GM12878 (cell line): ENCODE measurements around the gene DAB2IP. TPM values are rescaled to one million over a fixed set of nuclear protein-coding genes. Genes with fewer than 3 reads are reported as not detected.

ENCODE experiments used
- ATAC-seq: fragments of 200-7000 bp; cut with Tn5 transposase; 3 replicates; pipeline ENCODE4 v1.9.1; 2020; ENCODE audit warnings: mild to moderate bottlenecking, moderate library complexity
- BruUV-seq: library from RNA; stranded (reverse); fragments of 400-500 nt; replicated peaks from 2 replicates; lab custom pipeline; 2021; lab: Mats Ljungman, UMichigan
- CTCF ChIA-PET: fragments of 300-600 bp; sonication (Branson Sonifier 250); formaldehyde crosslinking; extraction: SDS; loops from one replicate; lab custom pipeline; 2021; ENCODE audit warnings: inconsistent platforms; lab: Yijun Ruan, JAX
- POLR2A ChIA-PET: fragments of 350-600 bp; formaldehyde crosslinking; extraction: SDS; loops from one replicate; lab custom pipeline; 2021; ENCODE audit warnings: inconsistent platforms; lab: Charles Lee
- RAD21 ChIA-PET: fragments of 300-600 bp; sonication (Branson Sonifier 250); formaldehyde crosslinking; loops from one replicate; lab custom pipeline; 2023; ENCODE audit warnings: antibody characterized with exemption; ENCODE audit not compliant: unreplicated experiment; lab: Charles Lee
- SMC1A ChIA-PET: fragments of 300-600 bp; sonication (Branson Sonifier 250); formaldehyde crosslinking; loops from one replicate; lab custom pipeline; 2023; ENCODE audit not compliant: unreplicated experiment, uncharacterized antibody; lab: Charles Lee
- DNase-seq: peaks from one replicate; pipeline ENCODE4 v3.0.0-alpha.2; 2011; ENCODE audit warnings: low read depth, low spot score
- FAIRE-seq: peaks from 3 replicates; lab custom pipeline; 2011; peaks lifted over from hg19 to GRCh38; lab: Jason Lieb, UNC
- H2AFZ ChIP-seq: 2 replicates; pipeline ENCODE4 v1.6.0; 2011; ENCODE audit warnings: low read depth, low read length, control low read depth; ENCODE audit not compliant: control insufficient read depth
- H3K27ac ChIP-seq: 2 replicates; pipeline ENCODE4 v1.5.1; 2011; ENCODE audit warnings: control low read depth; ENCODE audit not compliant: control insufficient read depth, insufficient read depth
- H3K27me3 ChIP-seq, 2 experiments: replicated peaks in 1 of 2; 2 replicates each; pipeline versions ENCODE4 v1.6.0 to v1.6.1; 2011; ENCODE audit warnings: low read length in 1 of 2; ENCODE audit not compliant: control insufficient read depth in 2 of 2, insufficient read depth in 2 of 2
- H3K36me3 ChIP-seq, 2 experiments: 2 replicates each; pipeline ENCODE4 v1.5.1; 2011; ENCODE audit warnings: low read length in 1 of 2; ENCODE audit not compliant: control insufficient read depth in 2 of 2, insufficient read depth in 2 of 2
- H3K4me1 ChIP-seq: 2 replicates; pipeline ENCODE4 v1.6.1; 2011; ENCODE audit warnings: mild to moderate bottlenecking, low read length, moderate library complexity, mixed read lengths; ENCODE audit not compliant: control insufficient read depth, insufficient read depth
- H3K4me2 ChIP-seq: 2 replicates; pipeline ENCODE4 v1.6.0; 2011; ENCODE audit warnings: control low read depth; ENCODE audit not compliant: control insufficient read depth, insufficient read depth
- H3K4me3 ChIP-seq: fragments of 200-600 bp; sonication (generic); 2 replicates; pipeline ENCODE4 v1.5.1; 2016
- H3K79me2 ChIP-seq: 2 replicates; pipeline ENCODE4 v1.6.0; 2011; ENCODE audit warnings: low read length; ENCODE audit not compliant: control insufficient read depth, insufficient read depth
- H3K9ac ChIP-seq: 2 replicates; pipeline ENCODE4 v1.8.0; 2011; ENCODE audit warnings: low read length, control low read depth, mixed read lengths; ENCODE audit not compliant: control insufficient read depth, insufficient read depth
- H3K9me3 ChIP-seq: replicated peaks from 3 replicates; pipeline ENCODE4 v1.5.1; 2011; ENCODE audit warnings: mild to moderate bottlenecking, low read length; ENCODE audit not compliant: control insufficient read depth, insufficient read depth
- H4K20me1 ChIP-seq: 2 replicates; pipeline ENCODE4 v1.6.0; 2011; ENCODE audit not compliant: control insufficient read depth, insufficient read depth
- BHLHE40 ChIP-seq, 2 experiments: fragments of 450-650 bp in 1 of 2; IDR thresholded peaks; 2 replicates each; pipeline ENCODE4 v1.6.1; 2011 to 2017; ENCODE audit warnings: low read depth in 2 of 2, borderline replicate concordance in 1 of 2, improper control_type of control experiment in 1 of 2, low read length in 1 of 2, mild to moderate bottlenecking in 1 of 2
- CBX3 ChIP-seq: fragments of 200-600 bp; sonication (generic); IDR thresholded peaks from 2 replicates; pipeline ENCODE4 v1.6.1; 2016; ENCODE audit warnings: low read depth, borderline replicate concordance
- CUX1 ChIP-seq: IDR thresholded peaks from 2 replicates; pipeline ENCODE4 v1.6.1; 2012; ENCODE audit warnings: improper control_type of control experiment, low read depth, low read length; ENCODE audit not compliant: insufficient replicate concordance
- IRF5 ChIP-seq: fragments of 450-650 bp; IDR thresholded peaks from 2 replicates; pipeline ENCODE4 v1.6.1; 2017; ENCODE audit warnings: borderline replicate concordance
- KDM1A ChIP-seq: fragments of 200-600 bp; sonication (generic); IDR thresholded peaks from 2 replicates; pipeline ENCODE4 v1.6.1; 2016; ENCODE audit warnings: borderline replicate concordance
- MYC ChIP-seq: IDR thresholded peaks from 2 replicates; pipeline ENCODE4 v1.6.1; 2011; ENCODE audit warnings: mild to moderate bottlenecking, low read length, moderate library complexity, inconsistent platforms; ENCODE audit not compliant: insufficient read depth, insufficient replicate concordance, insufficient read length, severe bottlenecking
- SMAD1 ChIP-seq: fragments of 450-650 bp; IDR thresholded peaks from 2 replicates; pipeline ENCODE4 v1.6.1; 2018; ENCODE audit warnings: mild to moderate bottlenecking, low read depth; ENCODE audit not compliant: partially characterized antibody
- SMARCA5 ChIP-seq: fragments of 450-650 bp; IDR thresholded peaks from 2 replicates; pipeline ENCODE4 v1.6.1; 2017; ENCODE audit warnings: mild to moderate bottlenecking
- SP1 ChIP-seq: IDR thresholded peaks from one replicate; pipeline ENCODE4 v1.6.1; 2011; ENCODE audit warnings: low read depth, low read length
- TARDBP ChIP-seq: IDR thresholded peaks from 2 replicates; pipeline ENCODE4 v1.6.1; 2016; ENCODE audit warnings: borderline replicate concordance
- TCF12 ChIP-seq: IDR thresholded peaks from 2 replicates; pipeline ENCODE4 v1.6.1; 2011; ENCODE audit warnings: low read depth, mild to moderate bottlenecking, low read length
- WGBS: methylation state at CpG from one replicate; pipeline ENCODE4 v1.1.6; 2016; ENCODE audit warnings: low lambda C conversion rate; ENCODE audit not compliant: insufficient replicate concordance, insufficient coverage; ENCODE audit errors: missing lambda C conversion rate; 5-methylcytosine and 5-hydroxymethylcytosine counted together
- in situ Hi-C: fragments of 300-500 bp; cut with MboI; formaldehyde crosslinking; loops from 9 replicates; pipeline ENCODE4 v1.14.3; 2018; ENCODE audit warnings: mixed read lengths
- intact Hi-C: fragments of 100-400 bp; cut with micrococcal nuclease; formaldehyde crosslinking; loops from one replicate; pipeline ENCODE4 v1.14.2; 2022; ENCODE audit not compliant: unreplicated experiment
- polyA plus RNA-seq, 11 experiments: library from polyadenylated mRNA; depleted of rRNA in 4 of 11; unstranded in 6 of 11; stranded (reverse) in 5 of 11; fragments of >200 nt; fragmentation: Nextera tagmentation in 4 of 11; fragmentation: Illumina TruSeq in 1 of 11; extraction: Ambion mirVana in 4 of 11; extraction: Trizol in 1 of 11; gene quantifications; 1 replicate in 1 of 11; 2 replicates in 10 of 11; pipeline versions ENCODE4 v1.2.1 to v1.2.3, GENCODE V29; 2011 to 2016; ENCODE audit warnings: inconsistent platforms in 2 of 11, missing spikeins in 2 of 11, low read depth in 1 of 11
- total RNA-seq, 4 experiments: library from RNA; depleted of rRNA in 3 of 4; stranded (reverse); fragments of >200 nt in 3 of 4; fragmentation: Illumina TruSeq in 1 of 4; extraction: Trizol in 1 of 4; gene quantifications; 2 replicates each; pipeline versions ENCODE4 v1.2.1 to v1.2.3, GENCODE V29; 2013 to 2021

DAB2IP gene
- total and polyA plus RNA-seq, 10 of the 15 experiments (the other 5 are each of a cell fraction or from before 2014, with no cell fraction given) = 0.03 to 0.38 (median 0.14) TPM; not detected in 6

GRCh38 chr9:121764371-121764730 lies 112.9 kb downstream of the DAB2IP start (continued):
- no peak for TF ChIP-seq TARDBP
- TF ChIP-seq SMAD1 = no peak

- RAD21 ChIA-PET = no interaction called here
- FAIRE-seq (no peak), DNase-seq (no peak), ATAC-seq (no peak)
- Histone ChIP-seq H4K20me1 (no peaks in the 10 kb centered on the region), H3K4me2 (no peak overlapping the region), H3K9me3 (no peaks in the 10 kb centered on the region), H3K27me3 (no peaks in the 10 kb centered on the region; a peak in 1 of 4 replicates), H3K9ac (no peak overlapping the region), H3K4me1 (no peaks in the 10 kb centered on the region), H3K79me2 (no peaks in the 10 kb centered on the region), H2AFZ (no peak overlapping the region), H3K4me3 (no peak overlapping the region), H3K27ac (no peak overlapping the region), H3K36me3 (no peaks in the 10 kb centered on the region)
- CTCF ChIA-PET = no interaction called here
- TF ChIP-seq MYC (no peak), TCF12 (no peak), CBX3 (no peak), IRF5 (no peak), BHLHE40 (IDR thresholded peaks at IDR 0.05; ENCODE audit: borderline replicate concordance in 1 of 2, low read depth in 2 of 2, low read length in 1 of 2) (no peak), SP1 (no peak), SMARCA5 (no peak), CUX1 (no peak), KDM1A (no peak)
- in situ Hi-C loops = no loop called here
- SMC1A ChIA-PET = interaction anchor here (1.0 kb wide), 1 partner anchor 98 kb away, joined by 3 read pairs; no protein-coding TSS in a partner anchor
- intact Hi-C loops = no loop called here
- WGBS = 46% methylated on average over 8 of the region's 8 CpGs
- POLR2A ChIA-PET = no interaction called here
- BruUV-seq = no TSS peak
These were observed 113.9 kb downstream of the DAB2IP start for GRCh38 chr9:121765021-121765950.
